H1 (cell line): ENCODE data around the gene CLN3. TPM values are rescaled to one million over a fixed set of nuclear protein-coding genes. Genes with fewer than 3 reads are reported as not detected.

ENCODE experiments used
- CTCF ChIA-PET: fragments of 300-600 bp; sonication (Branson Sonifier 250); formaldehyde crosslinking; loops from one replicate; lab custom pipeline; 2021; ENCODE audit not compliant: partially characterized antibody; lab: Charles Lee
- POLR2A ChIA-PET: fragments of 300-600 bp; sonication (Branson Sonifier 250); formaldehyde crosslinking; loops from one replicate; lab custom pipeline; 2021; ENCODE audit warnings: inconsistent platforms; ENCODE audit not compliant: partially characterized antibody; lab: Charles Lee
- DNase-seq, 2 experiments: peaks; one replicate each; pipeline versions ENCODE4 v3.0.0 to v3.0.0-alpha.2; 2010 to 2022; ENCODE audit warnings: low spot score in 2 of 2, low read depth in 1 of 2, mixed read lengths in 1 of 2
- FAIRE-seq: peaks from 2 replicates; lab custom pipeline; 2011; peaks lifted over from hg19 to GRCh38; lab: Jason Lieb, UNC
- H2AFZ ChIP-seq: 2 replicates; pipeline ENCODE4 v1.8.1; 2012; ENCODE audit warnings: low read length, inconsistent platforms
- H2AK5ac ChIP-seq: 2 replicates; pipeline ENCODE4 v1.6.1; 2013; ENCODE audit warnings: low read depth, low read length
- H2BK120ac ChIP-seq: replicated peaks from 2 replicates; pipeline ENCODE3; 2013; ENCODE audit warnings: low read depth, low read length, inconsistent platforms
- H2BK12ac ChIP-seq: 2 replicates; pipeline ENCODE4 v1.6.1; 2013; ENCODE audit warnings: low read depth, low read length
- H2BK15ac ChIP-seq: 2 replicates; pipeline ENCODE4 v1.6.1; 2013; ENCODE audit warnings: low read length
- H2BK20ac ChIP-seq: 2 replicates; pipeline ENCODE4 v1.6.1; 2013; ENCODE audit warnings: low read length
- H2BK5ac ChIP-seq: 2 replicates; pipeline ENCODE4 v1.6.1; 2013; ENCODE audit warnings: low read depth, low read length
- H3K14ac ChIP-seq: 2 replicates; pipeline ENCODE4 v1.6.1; 2013; ENCODE audit warnings: inconsistent platforms; ENCODE audit not compliant: insufficient read length
- H3K18ac ChIP-seq: 2 replicates; pipeline ENCODE4 v1.6.1; 2013; ENCODE audit warnings: low read length; ENCODE audit errors: extremely low read depth
- H3K23ac ChIP-seq: 2 replicates; pipeline ENCODE4 v1.6.1; 2013; ENCODE audit warnings: inconsistent platforms; ENCODE audit not compliant: insufficient read length
- H3K23me2 ChIP-seq: 2 replicates; pipeline ENCODE4 v1.6.1; 2013; ENCODE audit warnings: low read depth, low read length
- H3K27ac ChIP-seq: 2 replicates; pipeline ENCODE4 v1.6.1; 2011; ENCODE audit warnings: low read depth, low read length, inconsistent platforms
- H3K27me3 ChIP-seq, 4 experiments: replicated peaks in 1 of 4; 1 replicate in 1 of 4; 2 replicates in 3 of 4; pipeline versions ENCODE4 v1.6.1 to v1.8.1; 2011 to 2013; ENCODE audit warnings: low read length in 3 of 4, mild to moderate bottlenecking in 3 of 4, inconsistent platforms in 2 of 4, mixed read lengths in 2 of 4, moderate library complexity in 1 of 4; ENCODE audit not compliant: control insufficient read depth in 3 of 4, insufficient read depth in 3 of 4; ENCODE audit errors: extremely low read depth in 1 of 4
- H3K36me3 ChIP-seq, 4 experiments: 2 replicates each; pipeline versions ENCODE4 v1.6.1 to v1.8.1; 2011 to 2013; ENCODE audit warnings: mild to moderate bottlenecking in 4 of 4, low read length in 3 of 4, moderate library complexity in 2 of 4, control low read depth in 1 of 4, inconsistent platforms in 1 of 4; ENCODE audit not compliant: insufficient read depth in 4 of 4, control insufficient read depth in 2 of 4
- H3K4ac ChIP-seq: replicated peaks from 2 replicates; pipeline ENCODE3; 2013; ENCODE audit warnings: low read length, low read depth, mixed read lengths, inconsistent platforms; ENCODE audit not compliant: insufficient read length
- H3K4me1 ChIP-seq, 4 experiments: replicated peaks in 1 of 4; 1 replicate in 1 of 4; 2 replicates in 3 of 4; pipeline versions ENCODE4 v1.6.1 to v1.8.1; 2011 to 2013; ENCODE audit warnings: low read length in 3 of 4, inconsistent platforms in 2 of 4, mixed read lengths in 1 of 4; ENCODE audit not compliant: insufficient read depth in 4 of 4, control insufficient read depth in 3 of 4
- H3K4me2 ChIP-seq, 2 experiments: 2 replicates each; pipeline versions ENCODE4 v1.6.1 to v1.8.1; 2011 to 2013; ENCODE audit warnings: low read depth in 2 of 2, low read length in 2 of 2, control low read depth in 1 of 2, inconsistent platforms in 1 of 2, mild to moderate bottlenecking in 1 of 2; ENCODE audit not compliant: insufficient read depth in 1 of 2
- H3K4me3 ChIP-seq, 4 experiments: fragments of 200-600, 300-600 bp in 1 of 4; sonication (generic), shearing (Covaris generic), sonication (Bioruptor Twin) in 1 of 4; 2 replicates each; pipeline versions ENCODE4 v1.5.1 to v1.8.1; 2011 to 2016; ENCODE audit warnings: low read length in 4 of 4, low read depth in 3 of 4, control low read depth in 2 of 4, inconsistent platforms in 2 of 4, mild to moderate bottlenecking in 2 of 4, mixed read lengths in 1 of 4, moderate library complexity in 1 of 4; ENCODE audit not compliant: insufficient read depth in 2 of 4; ENCODE audit errors: extremely low read depth in 1 of 4
- H3K56ac ChIP-seq: replicated peaks from 2 replicates; pipeline ENCODE3; 2013; ENCODE audit warnings: low read depth, mild to moderate bottlenecking, mixed read lengths, low read length, inconsistent platforms; ENCODE audit not compliant: insufficient read length
- H3K79me1 ChIP-seq: 2 replicates; pipeline ENCODE4 v1.6.1; 2013; ENCODE audit warnings: low read depth, low read length, control low read depth
- H3K79me2 ChIP-seq, 2 experiments: 2 replicates each; pipeline versions ENCODE4 v1.6.1 to v1.8.1; 2012 to 2013; ENCODE audit warnings: low read length in 2 of 2, mild to moderate bottlenecking in 2 of 2, inconsistent platforms in 1 of 2; ENCODE audit not compliant: insufficient read depth in 2 of 2, control insufficient read depth in 1 of 2
- H3K9ac ChIP-seq, 4 experiments: replicated peaks in 1 of 4; 1 replicate in 1 of 4; 2 replicates in 3 of 4; pipeline versions ENCODE4 v1.6.1 to v1.8.1; 2011 to 2013; ENCODE audit warnings: low read depth in 3 of 4, low read length in 3 of 4, control low read depth in 2 of 4, mild to moderate bottlenecking in 2 of 4, moderate library complexity in 2 of 4, inconsistent platforms in 1 of 4; ENCODE audit errors: extremely low read depth in 1 of 4
- H3K9me3 ChIP-seq, 2 experiments: 2 replicates each; pipeline versions ENCODE4 v1.6.1 to v1.8.1; 2012 to 2013; ENCODE audit warnings: mild to moderate bottlenecking in 2 of 2, moderate library complexity in 2 of 2, control low read depth in 1 of 2, inconsistent platforms in 1 of 2, low read depth in 1 of 2, low read length in 1 of 2, mixed read lengths in 1 of 2; ENCODE audit not compliant: insufficient read depth in 2 of 2
- H4K20me1 ChIP-seq, 2 experiments: replicated peaks in 1 of 2; 2 replicates each; pipeline versions ENCODE3 to v1.8.1; 2011 to 2013; ENCODE audit warnings: inconsistent platforms in 2 of 2, low read length in 2 of 2, mild to moderate bottlenecking in 1 of 2; ENCODE audit not compliant: insufficient read depth in 2 of 2, control insufficient read depth in 1 of 2
- H4K5ac ChIP-seq: 2 replicates; pipeline ENCODE4 v1.6.1; 2013; ENCODE audit warnings: low read length, low read depth, mixed read lengths, inconsistent platforms; ENCODE audit not compliant: insufficient read length
- H4K8ac ChIP-seq: 2 replicates; pipeline ENCODE4 v1.8.0; 2013; ENCODE audit warnings: mild to moderate bottlenecking, moderate library complexity, low read length, inconsistent platforms; ENCODE audit not compliant: insufficient read depth; ENCODE audit errors: extremely low read depth
- H4K91ac ChIP-seq: replicated peaks from 2 replicates; pipeline ENCODE3; 2013; ENCODE audit warnings: low read length, mixed read lengths, inconsistent platforms; ENCODE audit not compliant: insufficient read length
- JUN ChIP-seq: IDR thresholded peaks from 2 replicates; pipeline ENCODE4 v1.6.1; 2011; ENCODE audit warnings: low read depth, mild to moderate bottlenecking, improper control_type of control experiment, low read length
- KDM4A ChIP-seq: IDR thresholded peaks from one replicate; pipeline ENCODE4 v1.7.1; 2012; ENCODE audit warnings: low read depth, mild to moderate bottlenecking, moderate library complexity, low read length, inconsistent platforms; ENCODE audit not compliant: severe bottlenecking
- POLR2A ChIP-seq, 2 experiments: IDR thresholded peaks; 1 replicate in 1 of 2; 2 replicates in 1 of 2; pipeline ENCODE4 v1.6.1; 2011; ENCODE audit warnings: low read depth in 2 of 2, low read length in 2 of 2, mild to moderate bottlenecking in 2 of 2; ENCODE audit errors: control extremely low read depth in 1 of 2
- WGBS, 2 experiments: shearing (Covaris generic) in 1 of 2; methylation state at CpG; one replicate each; pipeline versions ENCODE4 v1.1.6 to v1.1.7; 2013 to 2015; ENCODE audit warnings: low lambda C conversion rate in 2 of 2, mixed read lengths in 2 of 2, inconsistent platforms in 1 of 2, low coverage in 1 of 2, missing lambda C conversion rate in 1 of 2; ENCODE audit not compliant: insufficient replicate concordance in 2 of 2, insufficient coverage in 1 of 2, insufficient read length in 1 of 2; ENCODE audit errors: extremely low coverage in 1 of 2, missing lambda C conversion rate in 1 of 2; 5-methylcytosine and 5-hydroxymethylcytosine counted together
- polyA plus RNA-seq, 7 experiments: library from polyadenylated mRNA; depleted of rRNA in 3 of 7; stranded (reverse) in 5 of 7; unstranded in 2 of 7; fragments of >200 nt in 5 of 7; fragments of 200-250 nt in 2 of 7; gene quantifications; 1 replicate in 5 of 7; 2 replicates in 1 of 7; 4 replicates in 1 of 7; pipeline versions ENCODE4 v1.2.1 to v1.2.3, GENCODE V29; 2011 to 2013; ENCODE audit warnings: missing spikeins in 2 of 7, mixed read lengths in 2 of 7
- total RNA-seq: library from RNA; stranded (reverse); fragmentation: NEBNext Ultra II Directional; extraction: Animal tissue kit (Norgen Biotek cat#: 25700); gene quantifications from 2 replicates; pipeline ENCODE4 v1.2.1, GENCODE V29; 2021
- TF ChIP-seq, protein P1 (sequence below): IDR thresholded peaks from 2 replicates; pipeline ENCODE4 v1.6.1; 2012; ENCODE audit warnings: inconsistent platforms

The CLN3 gene
- total and polyA plus RNA-seq, 2 of the 8 experiments (the other 6 are each of a cell fraction or from before 2014, with no cell fraction given) = 22.9 to 44.3 TPM

DNA sequence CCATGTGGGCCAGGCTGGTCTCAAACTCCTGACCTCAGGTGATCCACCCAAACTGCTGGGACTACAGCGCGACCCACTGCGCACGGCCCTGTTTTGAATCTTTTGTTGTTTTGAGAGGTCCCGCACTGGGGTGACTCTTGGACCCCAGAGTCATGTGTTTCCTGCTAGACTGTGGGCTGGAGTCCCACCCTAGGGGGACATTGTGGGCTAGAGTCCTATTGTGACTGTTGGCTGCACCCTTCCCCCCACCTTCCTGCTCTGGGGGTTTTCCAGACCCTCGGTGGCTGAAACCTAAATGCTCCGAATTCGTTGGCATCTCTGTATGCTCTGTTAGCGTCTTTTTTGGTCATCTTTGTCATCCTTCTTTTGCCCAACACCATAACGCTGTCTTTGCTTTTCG lies 30.9 kb upstream of the CLN3 start:
- H2BK20ac ChIP-seq = no peak overlapping the region
- H3K14ac ChIP-seq = no peak overlapping the region
- no peak overlapping the region for H3K9ac ChIP-seq
- H4K5ac ChIP-seq = no peak overlapping the region
- no peaks in the 10 kb centered on the region for H4K20me1 ChIP-seq
- H2BK5ac ChIP-seq = no peak overlapping the region
- CTCF ChIA-PET = no interaction called here
- H3K9me3 ChIP-seq = no peaks in the 10 kb centered on the region
- POLR2A ChIA-PET = no interaction called here
- no peak overlapping the region; the same call in 1 of the 2 replicates for H3K18ac ChIP-seq
- no peaks in the 10 kb centered on the region for H3K36me3 ChIP-seq
- TF ChIP-seq, protein P1, sequence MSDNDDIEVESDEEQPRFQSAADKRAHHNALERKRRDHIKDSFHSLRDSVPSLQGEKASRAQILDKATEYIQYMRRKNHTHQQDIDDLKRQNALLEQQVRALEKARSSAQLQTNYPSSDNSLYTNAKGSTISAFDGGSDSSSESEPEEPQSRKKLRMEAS = no peak
- TF ChIP-seq JUN (no peak), POLR2A (IDR thresholded peaks at IDR 0.05; ENCODE audit: control extremely low read depth in 1 of 2, low read depth in 2 of 2, low read length in 2 of 2) (no peak), KDM4A (no peak)
- no peak overlapping the region for H2BK12ac ChIP-seq
- H2BK15ac ChIP-seq = no peak overlapping the region
- H2AFZ ChIP-seq = no peak overlapping the region; the same call in 1 of the 2 replicates
- no peak overlapping the region for H3K27ac ChIP-seq
- H2AK5ac ChIP-seq = no peak overlapping the region
- H3K23ac ChIP-seq = no peak overlapping the region
- no peak overlapping the region for H3K4me3 ChIP-seq
- no peaks in the 10 kb centered on the region for H3K79me2 ChIP-seq
- H3K4ac ChIP-seq = no peak overlapping the region
- H3K27me3 ChIP-seq = no peaks in the 10 kb centered on the region
- FAIRE-seq = no peak
- H3K4me2 ChIP-seq = no peak overlapping the region
- 0 out of 2 replicates have a peak overlapping the region, but pooled peaks have one; percentile 57 for H4K8ac ChIP-seq
- H4K91ac ChIP-seq = no peak overlapping the region
- no peak for DNase-seq
- H3K56ac ChIP-seq = no peak overlapping the region
- H2BK120ac ChIP-seq = no peak overlapping the region
- WGBS, 2 experiments = 91% methylated on average over 11 of the region's 11 CpGs; no CpG with 5 or more reads in 1 of the 2 experiments
- no peaks in the 10 kb centered on the region for H3K4me1 ChIP-seq
- no peaks in the 10 kb centered on the region for H3K23me2 ChIP-seq
- no peaks in the 10 kb centered on the region for H3K79me1 ChIP-seq
